Hepatocyte (in vitro differentiated cells): ENCODE measurements around the gene RACGAP1.

ENCODE experiments used
- CTCF ChIP-seq: fragments of 200-600 bp; sonication (generic); IDR thresholded peaks from 2 replicates; pipeline ENCODE4 v1.5.1; 2016; ENCODE audit warnings: antibody characterized with exemption, mild to moderate bottlenecking; ENCODE audit not compliant: poor library complexity
- EZH2 ChIP-seq: fragments of 200-600 bp; sonication (generic); IDR thresholded peaks from 2 replicates; pipeline ENCODE4 v1.6.1; 2016; ENCODE audit warnings: antibody characterized with exemption, mild to moderate bottlenecking, borderline replicate concordance

GRCh38 chr12:49974231-49974675 lies 51.0 kb downstream of the RACGAP1 start:
- peak; percentile 61 for TF ChIP-seq CTCF
- TF ChIP-seq EZH2, result no peak
